ENCODE data around the gene IFI35. TPM values are rescaled to one million over a fixed set of nuclear protein-coding genes. Genes with fewer than 3 reads are reported as not detected.

The IFI35 gene
- total RNA-seq, 4 donors from 2014 or later: 5.9 to 24.4 (median 13.6) TPM

DNA sequence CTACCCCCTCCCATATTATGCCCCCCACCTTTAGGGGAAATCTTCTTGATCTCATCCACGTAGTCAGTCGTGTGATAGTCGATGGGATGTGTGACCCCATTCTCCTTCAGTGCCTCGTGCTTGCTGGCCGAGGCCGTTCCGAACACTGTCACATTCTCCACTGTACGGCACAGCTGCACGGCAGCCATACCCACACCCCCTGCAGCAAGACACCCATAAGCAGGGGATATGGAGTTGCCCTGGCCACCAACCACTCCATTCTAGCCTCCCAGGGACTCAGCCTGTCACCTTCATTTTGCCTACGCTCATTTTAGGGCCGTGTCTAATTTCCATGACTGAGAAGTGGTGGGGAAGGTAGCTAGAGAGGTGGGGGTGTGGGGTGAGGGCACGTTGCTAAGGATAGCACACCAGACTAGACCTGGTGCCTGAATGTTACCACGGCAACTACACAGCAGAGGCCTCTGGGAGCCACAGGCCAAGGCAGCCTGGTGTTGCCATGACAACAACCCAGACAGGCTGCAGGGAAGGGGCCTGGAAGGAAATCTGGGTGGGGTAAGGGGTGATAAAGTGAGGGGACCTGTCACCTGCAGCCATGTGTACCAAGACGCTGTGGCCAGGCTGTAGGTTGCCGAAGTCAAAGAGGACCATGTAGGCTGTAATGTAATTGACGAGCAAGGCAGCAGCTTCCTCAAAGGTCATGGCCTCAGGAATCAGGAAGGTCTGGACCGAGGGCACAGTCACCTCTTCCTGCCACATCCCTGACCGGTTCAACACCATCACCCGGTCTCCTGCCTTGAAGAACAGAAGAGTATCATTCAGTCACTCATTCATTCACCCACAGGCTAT is 11.6 kb downstream of the IFI35 start:
- H3K4me3 ChIP-seq: no peak overlapping the region
- peaks cover 7 to 52% (median 14%) of the 10 kb centered on the region in 3 donors for H3K36me3 ChIP-seq
- peaks cover 18 to 80% (median 50%) of the 10 kb centered on the region in 3 donors for H3K4me1 ChIP-seq
- no peaks in the 10 kb centered on the region for H3K27me3 ChIP-seq
- H3K9me3 ChIP-seq: no peaks in the 10 kb centered on the region
- TF ChIP-seq POLR2A (IDR thresholded peaks at IDR 0.05): no peak
- TF ChIP-seq, protein P1, sequence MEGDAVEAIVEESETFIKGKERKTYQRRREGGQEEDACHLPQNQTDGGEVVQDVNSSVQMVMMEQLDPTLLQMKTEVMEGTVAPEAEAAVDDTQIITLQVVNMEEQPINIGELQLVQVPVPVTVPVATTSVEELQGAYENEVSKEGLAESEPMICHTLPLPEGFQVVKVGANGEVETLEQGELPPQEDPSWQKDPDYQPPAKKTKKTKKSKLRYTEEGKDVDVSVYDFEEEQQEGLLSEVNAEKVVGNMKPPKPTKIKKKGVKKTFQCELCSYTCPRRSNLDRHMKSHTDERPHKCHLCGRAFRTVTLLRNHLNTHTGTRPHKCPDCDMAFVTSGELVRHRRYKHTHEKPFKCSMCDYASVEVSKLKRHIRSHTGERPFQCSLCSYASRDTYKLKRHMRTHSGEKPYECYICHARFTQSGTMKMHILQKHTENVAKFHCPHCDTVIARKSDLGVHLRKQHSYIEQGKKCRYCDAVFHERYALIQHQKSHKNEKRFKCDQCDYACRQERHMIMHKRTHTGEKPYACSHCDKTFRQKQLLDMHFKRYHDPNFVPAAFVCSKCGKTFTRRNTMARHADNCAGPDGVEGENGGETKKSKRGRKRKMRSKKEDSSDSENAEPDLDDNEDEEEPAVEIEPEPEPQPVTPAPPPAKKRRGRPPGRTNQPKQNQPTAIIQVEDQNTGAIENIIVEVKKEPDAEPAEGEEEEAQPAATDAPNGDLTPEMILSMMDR (IDR thresholded peaks at IDR 0.05): no peak
- intact Hi-C loops (cut with DNase I): no loop called here
- WGBS, 2 donors: 53 to 63% methylated on average over 12 to 17 of the region's 19 CpGs
- H3K27ac ChIP-seq: peak overlapping the region in 3 of 4 donors; percentile 38 to 92 (median 90)
- no peak for DNase-seq

DNA sequence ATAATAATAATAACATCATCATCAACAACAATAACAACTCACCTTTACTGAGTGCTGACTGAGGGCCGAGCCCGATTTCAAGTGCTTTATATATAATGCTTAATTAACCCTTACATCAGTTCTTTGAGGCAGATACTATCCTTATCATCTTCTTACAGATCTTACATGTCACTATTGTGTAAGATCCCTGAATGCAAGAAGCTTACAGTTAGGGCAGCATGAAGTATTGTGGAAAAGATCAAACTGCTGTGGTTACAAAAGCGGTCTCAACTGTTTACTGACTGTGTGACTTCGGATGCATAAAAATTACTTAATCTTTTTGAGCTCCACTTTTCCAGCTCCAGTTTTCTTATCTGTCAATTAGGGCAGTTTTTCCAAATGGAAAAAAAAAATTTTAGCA is 12.3 kb downstream of the IFI35 start:
- Histone ChIP-seq H3K27me3 (no peaks in the 10 kb centered on the region), H3K27ac (peak overlapping the region in 3 of 4 donors; percentile 38 to 92 (median 90)), H3K9me3 (no peaks in the 10 kb centered on the region), H3K36me3 (peaks cover 7 to 45% (median 7%) of the 10 kb centered on the region in 3 donors), H3K4me3 (peak overlapping the region in 1 of 4 donors; percentile 88), H3K4me1 (peaks cover 16 to 77% (median 47%) of the 10 kb centered on the region in 3 donors)
- WGBS, 2 donors: 35 to 38% methylated on average over 4 of the region's 4 CpGs
- DNase-seq: no peak
- TF ChIP-seq, protein P1 (IDR thresholded peaks at IDR 0.05): no peak
- TF ChIP-seq POLR2A (IDR thresholded peaks at IDR 0.05): no peak
- intact Hi-C loops (cut with DNase I): no loop called here

DNA sequence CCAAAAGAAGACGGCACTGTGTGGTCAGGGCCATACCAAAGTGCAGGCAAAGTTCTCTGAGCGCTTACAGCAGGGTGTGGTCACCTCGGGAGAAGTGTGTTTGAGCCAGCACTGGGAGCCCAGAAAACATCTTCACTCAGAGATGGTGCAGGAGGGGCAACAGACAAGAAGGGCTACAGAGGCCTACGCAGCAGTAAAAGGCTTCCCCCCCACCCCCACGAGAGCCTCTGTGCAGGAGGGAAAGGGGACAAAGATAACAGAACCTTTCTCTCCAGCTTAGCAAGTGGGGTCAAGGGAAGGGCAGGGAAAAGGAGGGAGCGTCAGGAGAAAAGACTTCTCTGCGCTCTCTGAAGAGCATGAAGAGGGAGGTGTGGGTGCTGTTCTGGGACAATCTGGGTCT is 12.8 kb downstream of the IFI35 start:
- Histone ChIP-seq H3K4me3 (peak overlapping the region in 3 of 4 donors; percentile 2 to 97 (median 88)), H3K9me3 (no peaks in the 10 kb centered on the region), H3K36me3 (peaks cover 5 to 40% (median 7%) of the 10 kb centered on the region in 3 donors), H3K27ac (peak overlapping the region; percentile 46 to 92 (median 86)), H3K27me3 (no peaks in the 10 kb centered on the region), H3K4me1 (peaks cover 14 to 77% (median 48%) of the 10 kb centered on the region in 3 donors)
- 35 to 40% methylated on average over 7 of the region's 7 CpGs for WGBS, 2 donors
- no peak for DNase-seq
- TF ChIP-seq POLR2A (IDR thresholded peaks at IDR 0.05): no peak
- TF ChIP-seq, protein P1 (IDR thresholded peaks at IDR 0.05): no peak
- intact Hi-C loops (cut with DNase I): no loop called here

DNA sequence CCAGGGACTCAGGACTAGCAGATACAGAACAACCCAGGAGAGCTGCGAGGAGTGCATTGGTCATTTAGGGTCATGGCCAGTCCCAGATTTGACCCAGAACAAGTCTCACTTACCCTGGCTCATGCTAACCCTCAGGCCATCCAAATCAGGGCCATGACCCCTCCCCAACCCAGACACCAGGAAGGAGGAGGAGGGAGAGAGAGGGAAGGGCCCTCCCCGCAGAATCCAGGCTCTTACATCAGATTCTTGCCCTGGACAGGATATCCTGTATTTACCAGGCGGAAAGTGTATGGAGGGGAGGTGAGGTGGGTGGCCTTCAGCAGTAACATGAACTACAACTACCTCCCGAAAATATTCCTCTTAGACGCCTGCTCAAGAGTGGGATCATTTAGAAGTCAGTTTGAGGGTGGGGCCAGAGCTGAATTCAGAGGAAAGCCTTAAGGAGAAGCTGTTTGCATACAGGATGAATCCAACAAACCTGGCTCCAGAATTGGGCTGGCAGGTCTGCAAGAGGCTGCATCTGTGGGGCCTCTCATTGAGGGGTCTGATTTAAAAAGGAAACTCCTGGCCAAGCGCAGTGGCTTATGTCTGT is 13.5 kb downstream of the IFI35 start:
- TF ChIP-seq, protein P1 (IDR thresholded peaks at IDR 0.05): no peak
- TF ChIP-seq POLR2A (IDR thresholded peaks at IDR 0.05): no peak
- H3K27me3 ChIP-seq: no peaks in the 10 kb centered on the region
- no peaks in the 10 kb centered on the region for H3K9me3 ChIP-seq
- intact Hi-C loops (cut with DNase I): loop anchor here (10.0 kb wide), 1 partner anchor 105 kb away; the partner anchor contains the start of gene BRCA1
- no peak for DNase-seq
- H3K36me3 ChIP-seq: peaks cover 5 to 33% (median 7%) of the 10 kb centered on the region in 3 donors
- H3K27ac ChIP-seq: peak overlapping the region; percentile 46 to 92 (median 86)
- WGBS, 2 donors: 42 to 64% methylated on average over 2 to 5 of the region's 6 CpGs
- H3K4me1 ChIP-seq: peaks cover 20 to 75% (median 41%) of the 10 kb centered on the region in 3 donors
- H3K4me3 ChIP-seq: peak overlapping the region in 3 of 4 donors; percentile 77 to 97 (median 88)
